ENCODE data around the gene NSFL1C. TPM values are rescaled to one million over a fixed set of nuclear protein-coding genes. Genes with fewer than 3 reads are reported as not detected.

Gene NSFL1C
- total RNA-seq, 1 experiment from 2014 or later, result 151 TPM

DNA sequence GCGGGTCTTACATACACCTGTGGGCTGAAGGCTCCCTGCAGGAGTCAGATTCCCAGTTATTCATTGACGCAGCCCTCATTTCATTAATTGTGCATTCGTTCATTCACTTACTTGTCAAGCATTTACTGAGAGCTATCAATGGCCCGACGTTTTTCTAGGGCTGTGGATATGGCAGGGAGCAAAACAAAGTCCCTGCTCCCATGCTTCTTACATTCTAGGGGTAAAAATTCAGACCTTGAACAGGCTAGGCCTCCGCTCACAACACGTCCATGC is 369 bp upstream of the NSFL1C start:
- BruUV-seq (replicated peaks), result no TSS peak
- intact Hi-C loops (cut with micrococcal nuclease; ENCODE audit: unreplicated experiment), result loop anchor here (2.0 kb wide), 1 partner anchor 74 kb away; the partner anchor contains the start of gene FKBP1A
- CTCF ChIA-PET, result interaction anchor here (0.6 to 4.6 kb wide), 4 partner anchors 23 to 310 kb away, joined by 4 to 34 read pairs (median 5); no protein-coding TSS in a partner anchor
- Histone ChIP-seq H2AFZ (no peak overlapping the region), H3K4me2 (peak overlapping the region; percentile 56), H3K4me1 (replicated peaks; ENCODE audit: insufficient read depth) (peaks cover 37% of the 10 kb centered on the region), H3K27ac (no peak overlapping the region), H3F3A (ENCODE audit: insufficient read depth, low read depth) (peaks cover 36% of the 10 kb centered on the region; the same call in 1 of the 2 replicates), H3K36me3 (ENCODE audit: low read depth) (peaks cover 20% of the 10 kb centered on the region; the same call in 1 of the 2 replicates), H3K79me2 (ENCODE audit: low read depth) (peaks cover 48% of the 10 kb centered on the region), H4K20me1 (ENCODE audit: insufficient read depth) (peaks cover 12% of the 10 kb centered on the region), H3K4me3 (peak overlapping the region; percentile 32; the same call in 1 of the 2 replicates), H3K27me3 (ENCODE audit: insufficient read depth, low read depth) (no peaks in the 10 kb centered on the region), H3K9me2 (ENCODE audit: insufficient read depth) (no peaks in the 10 kb centered on the region), H3K9me3 (ENCODE audit: insufficient read depth, low read depth) (no peaks in the 10 kb centered on the region)
- no peak for DNase-seq
- TF ChIP-seq, protein P1, sequence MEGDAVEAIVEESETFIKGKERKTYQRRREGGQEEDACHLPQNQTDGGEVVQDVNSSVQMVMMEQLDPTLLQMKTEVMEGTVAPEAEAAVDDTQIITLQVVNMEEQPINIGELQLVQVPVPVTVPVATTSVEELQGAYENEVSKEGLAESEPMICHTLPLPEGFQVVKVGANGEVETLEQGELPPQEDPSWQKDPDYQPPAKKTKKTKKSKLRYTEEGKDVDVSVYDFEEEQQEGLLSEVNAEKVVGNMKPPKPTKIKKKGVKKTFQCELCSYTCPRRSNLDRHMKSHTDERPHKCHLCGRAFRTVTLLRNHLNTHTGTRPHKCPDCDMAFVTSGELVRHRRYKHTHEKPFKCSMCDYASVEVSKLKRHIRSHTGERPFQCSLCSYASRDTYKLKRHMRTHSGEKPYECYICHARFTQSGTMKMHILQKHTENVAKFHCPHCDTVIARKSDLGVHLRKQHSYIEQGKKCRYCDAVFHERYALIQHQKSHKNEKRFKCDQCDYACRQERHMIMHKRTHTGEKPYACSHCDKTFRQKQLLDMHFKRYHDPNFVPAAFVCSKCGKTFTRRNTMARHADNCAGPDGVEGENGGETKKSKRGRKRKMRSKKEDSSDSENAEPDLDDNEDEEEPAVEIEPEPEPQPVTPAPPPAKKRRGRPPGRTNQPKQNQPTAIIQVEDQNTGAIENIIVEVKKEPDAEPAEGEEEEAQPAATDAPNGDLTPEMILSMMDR (conservative IDR thresholded peaks at IDR 0.05), result peak; percentile 37
- no peak for TF ChIP-seq EZH2 (IDR thresholded peaks at IDR 0.05; ENCODE audit: low read depth)
- POLR2A ChIA-PET (ENCODE audit: unreplicated experiment), result no interaction called here

DNA sequence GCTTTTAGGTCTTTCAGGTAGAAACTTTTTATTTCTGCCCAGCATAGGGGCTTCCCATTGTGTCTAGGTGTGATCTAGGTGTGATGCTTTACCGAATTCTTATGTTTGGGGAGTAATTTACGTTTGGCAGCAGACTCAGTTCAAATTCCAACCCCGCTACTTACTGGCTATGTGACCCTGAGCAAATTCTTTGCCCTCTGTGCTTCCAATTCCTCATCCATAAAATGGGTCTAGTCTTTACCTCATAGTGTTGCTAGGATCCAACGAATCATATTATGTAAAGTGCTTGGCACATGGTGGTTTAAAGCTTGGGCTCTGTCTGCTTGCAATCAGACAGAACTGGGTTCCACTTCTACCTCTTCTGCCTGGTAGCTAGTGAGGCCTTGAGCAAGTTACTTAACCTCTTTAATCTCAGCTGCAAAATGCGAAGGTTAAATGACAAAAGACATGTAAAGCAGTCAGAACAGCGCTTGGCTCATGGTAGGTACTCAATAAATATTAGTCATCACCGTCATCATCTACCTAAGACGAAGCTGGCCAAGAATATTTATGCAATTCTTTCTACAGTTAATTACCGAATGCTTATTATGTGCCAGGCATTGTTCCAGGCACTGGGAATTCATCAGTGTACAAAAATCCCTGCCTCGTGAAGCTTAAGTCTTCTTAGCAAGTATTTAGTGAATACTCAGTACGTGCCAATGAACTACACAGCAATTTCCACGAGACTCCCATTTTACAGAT is 1.0 kb downstream of the NSFL1C start:
- H4K20me1 ChIP-seq (ENCODE audit: insufficient read depth), result peaks cover 17% of the 10 kb centered on the region
- ChIA-PET CTCF (interaction anchor here (4.6 kb wide), 1 partner anchor 38 kb away, joined by 34 read pairs; no protein-coding TSS in a partner anchor), POLR2A (ENCODE audit: unreplicated experiment) (interaction anchor here (0.7 kb wide), 1 partner anchor 13 kb away, joined by 3 read pairs; no protein-coding TSS in a partner anchor)
- H3F3A ChIP-seq (ENCODE audit: insufficient read depth, low read depth), result peaks cover 29% of the 10 kb centered on the region; the same call in 1 of the 2 replicates
- peak overlapping the region; percentile 89; the same call in 1 of the 2 replicates for H2AFZ ChIP-seq
- intact Hi-C loops (cut with micrococcal nuclease; ENCODE audit: unreplicated experiment), result loop anchor here (1.0 to 2.0 kb wide), 2 partner anchors 73 to 347 kb away; partner anchors contain the start of genes FKBP1A and PSMF1
- peaks cover 31% of the 10 kb centered on the region for H3K4me1 ChIP-seq (replicated peaks; ENCODE audit: insufficient read depth)
- no peak for DNase-seq
- peaks cover 59% of the 10 kb centered on the region for H3K79me2 ChIP-seq (ENCODE audit: low read depth)
- H3K9me2 ChIP-seq (ENCODE audit: insufficient read depth), result no peaks in the 10 kb centered on the region
- H3K4me3 ChIP-seq, result peak overlapping the region; percentile 88
- H3K27ac ChIP-seq, result peak overlapping the region; percentile 89
- H3K36me3 ChIP-seq (ENCODE audit: low read depth), result peaks cover 27% of the 10 kb centered on the region; the same call in 1 of the 2 replicates
- no peaks in the 10 kb centered on the region for H3K9me3 ChIP-seq (ENCODE audit: insufficient read depth, low read depth)
- H3K27me3 ChIP-seq (ENCODE audit: insufficient read depth, low read depth), result no peaks in the 10 kb centered on the region
- peak overlapping the region; percentile 93 for H3K4me2 ChIP-seq
- BruUV-seq (replicated peaks), result TSS peak; percentile 34
- no peak for TF ChIP-seq EZH2 (IDR thresholded peaks at IDR 0.05; ENCODE audit: low read depth)
- TF ChIP-seq, protein P1 (conservative IDR thresholded peaks at IDR 0.05), result no peak

DNA sequence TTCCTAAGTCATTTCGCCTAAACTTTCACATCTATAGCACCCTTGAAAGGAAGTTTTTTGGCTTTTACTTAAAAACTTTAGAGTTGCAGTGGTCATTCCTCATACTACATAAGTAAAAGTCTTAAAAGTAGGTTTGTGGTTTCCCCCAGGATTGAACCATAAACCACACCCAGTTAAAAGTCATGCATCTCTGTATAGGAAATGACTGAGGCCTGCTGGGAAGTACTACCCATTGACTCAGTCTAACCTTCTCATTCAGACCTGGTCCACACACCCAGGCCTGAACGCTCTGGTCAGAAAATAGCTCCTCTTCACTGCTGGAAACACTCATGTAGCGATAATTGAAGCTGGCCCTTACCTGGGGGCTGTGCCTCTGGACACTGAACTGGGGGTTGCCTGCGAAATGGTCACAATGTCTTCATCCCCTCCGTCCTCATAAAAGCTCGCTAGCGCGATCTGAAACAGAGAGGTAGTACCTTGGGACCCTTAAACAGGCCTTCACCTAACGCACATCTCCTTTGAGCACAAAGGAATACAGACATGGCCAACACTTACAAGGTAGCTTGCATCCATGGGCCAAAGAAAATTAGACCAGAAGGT is 2.6 kb downstream of the NSFL1C start:
- Histone ChIP-seq H3K27ac (no peak overlapping the region), H3F3A (ENCODE audit: insufficient read depth, low read depth) (peaks cover 18% of the 10 kb centered on the region; the same call in 1 of the 2 replicates), H3K9me3 (ENCODE audit: insufficient read depth, low read depth) (no peaks in the 10 kb centered on the region), H3K79me2 (ENCODE audit: low read depth) (peaks cover 68% of the 10 kb centered on the region), H3K4me1 (replicated peaks; ENCODE audit: insufficient read depth) (peaks cover 17% of the 10 kb centered on the region), H4K20me1 (ENCODE audit: insufficient read depth) (peaks cover 17% of the 10 kb centered on the region), H3K4me2 (peak overlapping the region; percentile 93; the same call in 1 of the 2 replicates), H3K27me3 (ENCODE audit: insufficient read depth, low read depth) (no peaks in the 10 kb centered on the region), H2AFZ (no peak overlapping the region), H3K36me3 (ENCODE audit: low read depth) (peaks cover 38% of the 10 kb centered on the region), H3K4me3 (no peak overlapping the region), H3K9me2 (ENCODE audit: insufficient read depth) (no peaks in the 10 kb centered on the region)
- ChIA-PET POLR2A (ENCODE audit: unreplicated experiment) (no interaction called here), CTCF (interaction anchor here (4.6 kb wide), 1 partner anchor 40 kb away, joined by 34 read pairs; no protein-coding TSS in a partner anchor)
- TF ChIP-seq, protein P1 (conservative IDR thresholded peaks at IDR 0.05), result no peak
- TF ChIP-seq EZH2 (IDR thresholded peaks at IDR 0.05; ENCODE audit: low read depth), result no peak
- intact Hi-C loops (cut with micrococcal nuclease; ENCODE audit: unreplicated experiment), result no loop called here
- DNase-seq, result no peak
- no TSS peak for BruUV-seq (replicated peaks)
